Measurements from ENCODE around the gene VPS26C.

DNA sequence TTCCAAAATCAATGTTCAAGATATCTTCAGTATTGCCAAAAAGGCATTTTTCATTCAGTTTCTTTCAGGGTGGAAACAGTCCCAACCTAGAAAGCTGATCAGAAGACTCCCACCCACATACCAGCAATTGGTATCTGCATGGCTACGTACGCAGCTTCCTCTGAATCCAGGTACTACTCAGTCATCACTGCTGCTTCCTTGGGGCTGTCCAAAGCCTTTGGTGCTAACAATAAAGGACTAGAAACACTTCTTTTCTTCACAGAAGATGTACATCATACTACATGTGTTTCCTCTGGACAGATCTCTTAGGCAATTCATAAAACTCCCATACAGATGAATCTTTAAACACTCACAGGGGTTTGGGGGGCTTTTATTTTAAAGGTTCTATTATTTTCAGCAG lies 29.8 kb downstream of the VPS26C start:
- TF ChIP-seq ZKSCAN1 (IDR thresholded peaks at IDR 0.05; ENCODE audit: low read depth, low read length) (no peak), FOXP1 (CRISPR knock-in tag; IDR thresholded peaks at IDR 0.05) (no peak)
- TF ChIP-seq, protein P1, sequence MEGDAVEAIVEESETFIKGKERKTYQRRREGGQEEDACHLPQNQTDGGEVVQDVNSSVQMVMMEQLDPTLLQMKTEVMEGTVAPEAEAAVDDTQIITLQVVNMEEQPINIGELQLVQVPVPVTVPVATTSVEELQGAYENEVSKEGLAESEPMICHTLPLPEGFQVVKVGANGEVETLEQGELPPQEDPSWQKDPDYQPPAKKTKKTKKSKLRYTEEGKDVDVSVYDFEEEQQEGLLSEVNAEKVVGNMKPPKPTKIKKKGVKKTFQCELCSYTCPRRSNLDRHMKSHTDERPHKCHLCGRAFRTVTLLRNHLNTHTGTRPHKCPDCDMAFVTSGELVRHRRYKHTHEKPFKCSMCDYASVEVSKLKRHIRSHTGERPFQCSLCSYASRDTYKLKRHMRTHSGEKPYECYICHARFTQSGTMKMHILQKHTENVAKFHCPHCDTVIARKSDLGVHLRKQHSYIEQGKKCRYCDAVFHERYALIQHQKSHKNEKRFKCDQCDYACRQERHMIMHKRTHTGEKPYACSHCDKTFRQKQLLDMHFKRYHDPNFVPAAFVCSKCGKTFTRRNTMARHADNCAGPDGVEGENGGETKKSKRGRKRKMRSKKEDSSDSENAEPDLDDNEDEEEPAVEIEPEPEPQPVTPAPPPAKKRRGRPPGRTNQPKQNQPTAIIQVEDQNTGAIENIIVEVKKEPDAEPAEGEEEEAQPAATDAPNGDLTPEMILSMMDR (IDR thresholded peaks at IDR 0.05 in 2 of 3, conservative IDR thresholded peaks at IDR 0.05 in 1 of 3; ENCODE audit: insufficient read depth in 2 of 3, low read depth in 1 of 3, low read length in 3 of 3) = no peak

Measured in K562 (cell line).